GM19238 (cell line): ENCODE measurements around the gene GAGE1.
"Not testable (repeated sequence)": the region's sequence is repeated elsewhere in the genome, so short reads cannot be mapped to it uniquely, and the experiment has no call there.

Experiments
- DNase-seq: peaks from one replicate; pipeline ENCODE4 v3.0.0; 2011; ENCODE audit warnings: low spot score; ENCODE audit not compliant: insufficient read length

The GAGE1 gene, protein sequence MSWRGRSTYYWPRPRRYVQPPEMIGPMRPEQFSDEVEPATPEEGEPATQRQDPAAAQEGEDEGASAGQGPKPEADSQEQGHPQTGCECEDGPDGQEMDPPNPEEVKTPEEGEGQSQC

DNA sequence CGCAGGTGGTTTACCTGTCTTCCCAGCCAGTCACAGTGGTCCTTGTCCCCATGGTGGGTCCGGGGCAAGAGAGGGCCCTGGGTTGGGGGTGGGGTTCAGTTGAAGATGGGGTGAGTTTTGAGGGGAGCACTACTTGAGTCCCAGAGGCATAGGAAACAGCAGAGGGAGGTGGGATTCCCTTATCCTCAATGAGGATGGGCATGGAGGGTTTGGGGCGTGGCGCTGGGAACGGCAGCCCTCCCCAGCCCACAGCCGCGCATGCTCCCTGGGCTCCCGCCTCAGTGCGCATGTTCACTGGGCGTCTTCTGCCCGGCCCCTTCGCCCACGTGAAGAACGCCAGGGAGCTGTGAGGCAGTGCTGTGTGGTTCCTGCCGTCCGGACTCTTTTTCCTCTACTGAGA is at the start of gene GAGE1:
Gene GAGE1 (plus strand): TSS at position 301 of the 400 bp plus-strand sequence. CDS start 1,155 bp downstream, outside the sequence.
- not testable (repeated sequence) for DNase-seq

DNA sequence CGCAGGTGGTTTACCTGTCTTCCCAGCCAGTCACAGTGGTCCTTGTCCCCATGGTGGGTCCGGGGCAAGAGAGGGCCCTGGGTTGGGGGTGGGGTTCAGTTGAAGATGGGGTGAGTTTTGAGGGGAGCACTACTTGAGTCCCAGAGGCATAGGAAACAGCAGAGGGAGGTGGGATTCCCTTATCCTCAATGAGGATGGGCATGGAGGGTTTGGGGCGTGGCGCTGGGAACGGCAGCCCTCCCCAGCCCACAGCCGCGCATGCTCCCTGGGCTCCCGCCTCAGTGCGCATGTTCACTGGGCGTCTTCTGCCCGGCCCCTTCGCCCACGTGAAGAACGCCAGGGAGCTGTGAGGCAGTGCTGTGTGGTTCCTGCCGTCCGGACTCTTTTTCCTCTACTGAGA is 47.8 kb upstream of the GAGE1 start, which contains the start of gene GAGE12E:
Gene GAGE12E (plus strand): TSS at position 301 of the 400 bp plus-strand sequence. CDS start 1,155 bp downstream, outside the sequence.
- not testable (repeated sequence) for DNase-seq

DNA sequence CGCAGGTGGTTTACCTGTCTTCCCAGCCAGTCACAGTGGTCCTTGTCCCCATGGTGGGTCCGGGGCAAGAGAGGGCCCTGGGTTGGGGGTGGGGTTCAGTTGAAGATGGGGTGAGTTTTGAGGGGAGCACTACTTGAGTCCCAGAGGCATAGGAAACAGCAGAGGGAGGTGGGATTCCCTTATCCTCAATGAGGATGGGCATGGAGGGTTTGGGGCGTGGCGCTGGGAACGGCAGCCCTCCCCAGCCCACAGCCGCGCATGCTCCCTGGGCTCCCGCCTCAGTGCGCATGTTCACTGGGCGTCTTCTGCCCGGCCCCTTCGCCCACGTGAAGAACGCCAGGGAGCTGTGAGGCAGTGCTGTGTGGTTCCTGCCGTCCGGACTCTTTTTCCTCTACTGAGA is 38.3 kb upstream of the GAGE1 start, which contains the start of gene GAGE12F:
Gene GAGE12F (plus strand): TSS at position 301 of the 400 bp plus-strand sequence. CDS start 1,155 bp downstream, outside the sequence.
- DNase-seq = not testable (repeated sequence)

DNA sequence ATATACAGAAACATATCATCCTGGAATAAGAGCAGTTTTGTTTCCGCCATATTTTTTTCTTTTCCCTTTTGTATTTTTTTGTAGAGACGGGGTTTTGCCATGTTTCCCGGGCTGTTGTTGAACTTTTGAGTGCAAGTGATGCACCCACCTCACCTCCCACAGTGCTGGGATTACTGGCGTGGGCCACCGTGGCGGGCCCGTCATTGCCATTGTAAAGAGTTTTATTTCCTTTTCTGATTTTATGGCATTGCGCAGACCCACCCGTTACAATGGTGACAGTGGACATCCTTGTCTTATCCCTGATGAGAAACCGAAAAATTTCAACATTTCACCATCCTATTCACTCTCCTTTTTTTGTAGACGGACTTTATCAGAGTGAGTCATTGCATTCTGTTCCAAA is 30.1 kb upstream of the GAGE1 start:
- DNase-seq = not testable (repeated sequence)

DNA sequence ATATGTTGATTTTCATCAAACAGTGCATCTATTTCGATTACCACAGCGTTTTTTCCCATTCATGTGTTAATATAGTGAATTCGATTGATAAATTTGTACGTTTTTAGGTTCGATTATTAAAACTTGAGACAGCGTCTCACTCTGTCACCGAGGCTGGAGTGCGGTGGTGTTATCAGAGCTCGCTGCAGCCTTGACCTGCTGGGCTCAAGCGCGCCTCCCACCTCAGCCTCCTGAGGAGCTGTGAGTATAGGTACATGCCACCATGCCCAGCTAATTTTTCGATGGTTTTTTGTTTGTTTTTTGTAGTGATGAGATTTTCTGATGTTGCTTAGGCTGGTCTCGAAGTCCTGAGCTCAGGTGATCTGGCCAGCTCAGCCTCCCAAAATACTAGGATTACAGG is 29.7 kb upstream of the GAGE1 start:
- DNase-seq = not testable (repeated sequence)

DNA sequence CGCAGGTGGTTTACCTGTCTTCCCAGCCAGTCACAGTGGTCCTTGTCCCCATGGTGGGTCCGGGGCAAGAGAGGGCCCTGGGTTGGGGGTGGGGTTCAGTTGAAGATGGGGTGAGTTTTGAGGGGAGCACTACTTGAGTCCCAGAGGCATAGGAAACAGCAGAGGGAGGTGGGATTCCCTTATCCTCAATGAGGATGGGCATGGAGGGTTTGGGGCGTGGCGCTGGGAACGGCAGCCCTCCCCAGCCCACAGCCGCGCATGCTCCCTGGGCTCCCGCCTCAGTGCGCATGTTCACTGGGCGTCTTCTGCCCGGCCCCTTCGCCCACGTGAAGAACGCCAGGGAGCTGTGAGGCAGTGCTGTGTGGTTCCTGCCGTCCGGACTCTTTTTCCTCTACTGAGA is 28.7 kb upstream of the GAGE1 start, which contains the start of gene GAGE12G:
Gene GAGE12G (plus strand): TSS at position 301 of the 400 bp plus-strand sequence. CDS start 1,155 bp downstream, outside the sequence.
- not testable (repeated sequence) for DNase-seq

DNA sequence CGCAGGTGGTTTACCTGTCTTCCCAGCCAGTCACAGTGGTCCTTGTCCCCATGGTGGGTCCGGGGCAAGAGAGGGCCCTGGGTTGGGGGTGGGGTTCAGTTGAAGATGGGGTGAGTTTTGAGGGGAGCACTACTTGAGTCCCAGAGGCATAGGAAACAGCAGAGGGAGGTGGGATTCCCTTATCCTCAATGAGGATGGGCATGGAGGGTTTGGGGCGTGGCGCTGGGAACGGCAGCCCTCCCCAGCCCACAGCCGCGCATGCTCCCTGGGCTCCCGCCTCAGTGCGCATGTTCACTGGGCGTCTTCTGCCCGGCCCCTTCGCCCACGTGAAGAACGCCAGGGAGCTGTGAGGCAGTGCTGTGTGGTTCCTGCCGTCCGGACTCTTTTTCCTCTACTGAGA is 19.2 kb upstream of the GAGE1 start, which contains the start of gene GAGE12H:
Gene GAGE12H (plus strand): TSS at position 301 of the 400 bp plus-strand sequence. CDS start 1,155 bp downstream, outside the sequence.
- not testable (repeated sequence) for DNase-seq

DNA sequence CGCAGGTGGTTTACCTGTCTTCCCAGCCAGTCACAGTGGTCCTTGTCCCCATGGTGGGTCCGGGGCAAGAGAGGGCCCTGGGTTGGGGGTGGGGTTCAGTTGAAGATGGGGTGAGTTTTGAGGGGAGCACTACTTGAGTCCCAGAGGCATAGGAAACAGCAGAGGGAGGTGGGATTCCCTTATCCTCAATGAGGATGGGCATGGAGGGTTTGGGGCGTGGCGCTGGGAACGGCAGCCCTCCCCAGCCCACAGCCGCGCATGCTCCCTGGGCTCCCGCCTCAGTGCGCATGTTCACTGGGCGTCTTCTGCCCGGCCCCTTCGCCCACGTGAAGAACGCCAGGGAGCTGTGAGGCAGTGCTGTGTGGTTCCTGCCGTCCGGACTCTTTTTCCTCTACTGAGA is 9.6 kb upstream of the GAGE1 start, which contains the start of gene GAGE2A:
Gene GAGE2A (plus strand): TSS at position 301 of the 400 bp plus-strand sequence. CDS start 1,155 bp downstream, outside the sequence.
- DNase-seq = not testable (repeated sequence)

DNA sequence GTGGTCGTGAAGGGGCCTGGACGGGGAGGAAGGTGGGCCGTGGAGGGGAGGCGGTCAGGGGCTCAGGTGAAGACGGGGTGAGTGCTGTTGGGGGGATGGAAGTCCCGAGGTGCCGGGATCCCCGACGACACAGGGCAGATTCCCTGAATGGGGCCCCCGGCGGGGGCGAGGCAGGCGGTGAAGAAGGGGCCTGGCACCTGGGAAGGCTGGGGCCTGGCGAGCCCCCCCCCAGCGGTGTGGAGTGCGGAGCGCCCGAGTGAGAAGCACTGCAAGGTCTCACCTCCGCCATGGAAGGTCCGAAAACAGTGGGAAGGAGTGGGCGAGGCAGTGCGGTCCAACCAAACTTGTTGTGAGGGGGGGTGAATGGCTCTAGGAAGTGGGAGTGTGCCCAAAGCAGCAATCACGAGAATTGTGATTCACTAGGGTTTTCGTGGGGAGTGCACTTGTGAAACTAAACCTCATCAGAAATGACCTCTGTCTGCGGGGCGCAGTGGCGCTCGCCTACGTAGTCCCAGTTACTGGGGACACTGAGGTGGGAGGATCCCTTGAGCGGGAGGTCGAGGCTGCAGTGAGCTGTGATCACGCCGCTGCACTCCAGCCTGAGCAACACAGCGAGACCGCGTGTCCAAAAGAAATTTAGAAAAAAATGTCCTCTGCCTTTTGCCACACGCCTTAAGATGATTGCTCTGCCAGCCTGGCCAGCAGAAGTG is 8.9 kb upstream of the GAGE1 start:
- DNase-seq = not testable (repeated sequence)

DNA sequence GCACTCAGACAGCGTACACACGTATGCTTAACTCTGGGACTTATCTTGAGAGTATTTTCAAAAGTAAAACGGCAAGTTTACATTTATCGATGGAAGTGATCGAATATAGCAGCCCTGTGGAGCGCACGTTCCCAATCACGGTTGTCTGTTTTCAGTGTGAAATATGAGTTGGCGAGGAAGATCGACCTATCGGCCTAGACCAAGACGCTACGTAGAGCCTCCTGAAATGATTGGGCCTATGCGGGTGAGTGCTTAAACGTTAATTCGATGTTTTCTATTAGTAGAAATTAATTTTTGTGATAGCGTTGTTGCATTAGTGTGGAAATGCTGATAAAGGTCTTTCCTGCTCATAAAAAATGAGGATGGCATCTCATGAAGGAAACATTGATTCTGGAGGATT is 8.3 kb upstream of the GAGE1 start:
- not testable (repeated sequence) for DNase-seq

DNA sequence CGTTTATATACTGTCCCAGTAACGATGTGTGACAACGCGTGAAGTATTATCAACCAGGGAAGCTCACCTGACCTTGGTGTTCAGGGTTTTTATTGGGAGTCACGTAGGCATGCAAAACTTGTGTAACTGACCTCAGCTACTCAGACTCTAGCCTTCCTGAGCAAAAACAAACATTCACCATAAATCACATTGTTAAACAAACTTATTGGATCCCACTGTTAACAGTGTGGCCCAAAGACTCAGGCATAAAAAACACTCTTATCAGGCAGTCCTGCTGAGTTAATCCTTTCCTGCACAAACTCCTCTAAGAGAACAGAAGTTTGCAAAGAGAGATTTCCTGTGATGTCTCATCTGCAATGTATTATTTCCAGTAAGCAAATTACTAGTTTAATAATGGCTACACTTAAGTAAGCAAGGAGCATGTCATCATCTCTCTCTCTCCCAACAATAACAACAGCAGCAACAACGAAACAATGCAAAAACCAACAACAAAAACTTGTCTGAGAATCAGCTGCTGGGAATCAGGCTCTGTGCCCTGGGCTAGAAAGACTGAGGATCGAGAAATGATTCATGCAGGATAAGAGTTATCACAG is 12.0 kb downstream of the GAGE1 start:
- no peak for DNase-seq

DNA sequence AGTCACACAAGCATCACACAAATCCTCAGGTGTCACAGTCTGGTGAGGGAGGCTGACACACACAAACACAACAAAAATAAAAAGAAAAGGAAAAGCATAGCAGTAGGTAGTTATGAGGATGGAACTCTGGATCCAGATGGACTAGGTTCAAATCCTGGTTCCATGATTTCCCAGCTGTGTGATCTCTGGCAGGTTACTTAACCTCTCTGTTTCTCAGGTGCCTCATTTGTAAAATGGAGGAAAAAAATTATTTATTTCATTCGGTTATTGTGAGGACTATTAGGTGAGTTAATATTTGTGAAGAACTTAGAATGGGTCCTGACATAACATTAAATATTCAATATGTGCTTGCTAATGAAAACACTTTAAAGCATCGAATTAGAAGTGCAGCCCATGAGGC is 19.8 kb downstream of the GAGE1 start:
- no peak for DNase-seq

DNA sequence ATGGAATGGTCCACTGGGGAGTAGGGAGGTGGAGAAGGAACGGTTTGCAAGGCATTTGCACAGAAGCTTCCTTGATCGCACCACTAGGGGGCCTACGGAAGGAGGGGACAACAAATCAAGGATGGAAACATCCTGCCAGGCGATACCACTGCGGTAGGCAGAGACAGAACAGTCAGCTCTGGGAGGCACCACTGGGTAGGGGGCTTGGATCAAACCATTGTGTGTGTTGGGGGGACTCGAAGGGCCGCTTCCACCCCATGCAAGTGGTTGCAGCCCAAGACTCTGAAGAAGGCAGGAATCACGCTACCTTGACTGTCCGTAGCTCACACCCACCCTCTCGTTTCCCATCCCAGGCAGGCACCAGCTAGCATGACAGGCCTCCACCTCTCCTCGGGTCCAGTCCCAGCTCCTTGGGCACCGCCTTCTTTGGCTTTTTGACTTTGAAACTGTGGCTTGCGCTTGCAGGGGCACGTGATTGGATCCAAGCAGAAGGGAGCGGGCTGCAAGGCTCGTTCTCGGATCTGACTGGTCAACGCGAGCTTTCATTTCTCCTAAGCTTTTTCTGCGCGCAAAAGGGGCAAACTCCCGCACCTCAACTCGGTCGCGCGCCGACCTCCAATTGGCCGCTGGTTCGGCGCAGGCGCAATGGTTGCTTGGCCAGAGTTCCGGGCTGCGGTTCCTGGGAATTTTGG is 28.4 kb downstream of the GAGE1 start:
- no peak for DNase-seq

DNA sequence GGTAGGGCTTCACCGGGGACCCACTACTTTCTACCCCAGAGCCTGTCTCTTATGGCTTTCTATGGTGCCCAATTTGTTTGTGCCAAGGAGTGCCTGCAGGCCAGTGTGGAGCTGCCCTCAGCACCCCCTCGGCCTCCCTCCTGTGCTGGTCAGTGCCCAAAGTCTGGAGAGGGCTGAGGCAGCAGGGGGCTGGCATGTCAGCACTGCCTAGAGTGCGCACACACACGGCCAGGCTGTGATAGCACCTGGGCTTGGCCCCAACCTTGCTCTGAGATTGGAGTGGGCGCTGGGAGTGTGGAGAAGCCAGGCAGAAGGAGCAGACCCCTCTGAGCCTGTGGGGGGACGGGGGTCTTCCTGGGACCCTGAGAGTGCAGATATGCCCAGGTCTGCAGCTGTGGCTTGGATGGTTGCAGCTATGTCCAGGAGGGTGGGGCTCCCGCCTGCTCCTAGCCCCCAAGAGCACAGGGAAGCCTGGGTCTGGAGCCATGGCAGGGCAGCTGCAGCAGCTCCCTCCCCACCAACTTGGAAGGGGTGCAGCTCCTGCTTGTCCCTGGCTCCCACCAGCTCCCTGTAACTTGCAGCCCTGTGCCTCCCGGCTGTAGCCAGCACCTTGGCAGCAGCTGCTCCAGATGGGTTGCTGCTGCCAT is 46.3 kb downstream of the GAGE1 start:
- DNase-seq = no peak

DNA sequence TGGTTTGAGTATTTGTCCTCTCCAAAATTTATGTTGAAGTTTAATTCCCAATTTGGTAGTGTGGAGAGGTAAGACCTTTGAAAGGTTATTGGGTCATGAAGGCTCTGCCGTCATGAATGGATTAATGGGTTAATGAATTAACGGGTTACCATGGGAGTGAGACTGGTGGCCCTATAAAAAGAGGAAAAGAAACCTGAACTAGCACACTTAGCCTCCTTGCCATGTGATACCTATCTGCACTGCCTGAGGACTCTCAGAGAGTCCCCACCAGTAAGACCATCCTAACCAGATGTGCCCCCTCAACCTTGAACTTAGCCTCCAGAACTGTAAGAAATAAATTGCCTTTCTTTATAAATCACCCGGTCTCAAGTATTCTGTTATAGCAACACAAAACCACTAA is 57.7 kb downstream of the GAGE1 start:
- DNase-seq = no peak
